ENCODE data around the gene FKBP9. TPM values are rescaled to one million over a fixed set of nuclear protein-coding genes. Genes with fewer than 3 reads are reported as not detected.
"Not testable (repeated sequence)": the region's sequence is repeated elsewhere in the genome, so short reads cannot be mapped to it uniquely, and the experiment has no call there.

FKBP9 gene
- total RNA-seq, 1 experiment from 2014 or later, result 303 TPM

DNA sequence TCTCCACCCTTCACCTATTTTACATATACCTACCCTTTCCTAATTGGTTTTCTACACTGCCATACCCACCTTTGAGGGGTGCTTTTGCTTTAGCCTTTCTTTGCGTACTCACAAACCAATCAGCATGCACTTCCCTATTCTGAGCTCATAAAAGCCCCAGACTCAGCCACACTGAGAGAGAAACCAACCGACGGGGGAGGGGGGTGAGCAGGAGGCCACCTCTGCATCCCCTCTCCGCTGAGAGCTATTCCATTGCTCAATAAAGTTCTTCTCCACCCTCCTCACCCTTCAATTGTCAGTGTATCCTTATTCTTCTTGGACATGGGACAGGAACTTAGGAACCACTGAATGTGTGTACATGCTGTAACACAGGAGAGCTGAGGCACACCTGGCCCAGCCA lies 9.0 kb upstream of the FKBP9 start:
- DNase-seq (ENCODE audit: low read depth), result no peak

DNA sequence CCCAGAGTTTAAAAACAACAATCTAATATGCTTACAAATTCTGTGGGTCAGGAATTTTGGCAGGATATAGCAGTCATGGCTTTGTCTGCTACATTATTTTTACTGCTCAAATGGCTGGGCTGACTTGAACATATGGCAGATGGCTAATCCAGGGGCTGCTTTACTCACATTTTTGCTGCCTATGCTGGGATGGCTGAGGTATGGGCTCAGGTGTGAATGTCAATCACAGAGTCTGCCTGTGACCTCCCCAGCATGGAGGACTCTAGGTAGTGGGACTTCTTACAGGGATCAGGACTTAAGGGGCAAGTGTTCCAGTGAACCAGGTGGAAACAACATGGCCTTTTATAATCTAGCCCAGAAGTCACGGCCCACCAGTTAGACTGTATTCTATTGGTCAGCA lies 4.4 kb upstream of the FKBP9 start:
- DNase-seq (ENCODE audit: low read depth), result no peak

DNA sequence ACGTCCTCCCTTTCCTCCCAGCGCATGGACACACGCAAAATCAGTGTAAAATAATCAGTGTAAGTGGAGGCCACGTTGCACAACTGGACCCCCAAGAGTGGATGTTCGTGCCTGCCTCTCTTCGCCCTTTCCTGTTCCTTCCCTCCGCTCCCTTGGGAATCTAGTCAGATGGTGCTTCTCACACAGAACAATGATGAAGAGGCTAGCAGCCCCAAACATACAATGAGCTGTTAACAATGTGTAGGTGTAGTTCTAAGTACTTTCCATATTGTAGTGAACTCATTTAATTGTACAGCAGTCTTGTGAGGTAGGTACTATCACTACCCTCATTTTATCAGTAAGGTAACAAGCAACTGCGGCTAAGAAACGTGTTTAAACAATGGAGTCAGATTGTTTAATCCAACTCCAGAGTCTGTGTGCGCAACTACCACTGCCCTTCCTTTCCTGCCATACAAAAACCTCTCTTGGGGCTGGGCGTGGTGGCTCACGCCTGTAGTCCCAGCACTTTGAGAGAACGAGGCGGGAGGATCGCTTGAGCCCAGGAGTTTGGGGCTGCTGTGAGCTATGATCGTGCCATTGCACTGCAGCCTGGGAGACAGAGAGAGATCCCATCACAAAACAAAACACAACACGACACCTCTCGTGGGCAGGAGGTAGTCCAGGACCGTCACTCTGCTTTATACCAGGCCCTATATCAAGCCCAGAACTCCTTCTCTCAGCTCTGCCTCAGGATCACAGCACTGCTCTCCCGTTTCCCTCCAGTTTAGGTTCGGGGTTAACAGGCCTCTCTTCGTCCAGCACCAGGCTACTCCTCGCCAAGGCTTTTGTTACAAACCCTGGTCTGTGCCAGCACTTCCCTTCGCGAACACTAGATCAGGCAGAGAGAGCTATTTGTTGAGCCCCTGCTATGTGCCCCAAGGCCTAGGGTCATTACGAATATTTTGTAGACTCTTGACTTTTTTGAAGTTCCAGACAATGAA lies 1.1 kb downstream of the FKBP9 start:
- peak; percentile 85 for DNase-seq (ENCODE audit: low read depth)

DNA sequence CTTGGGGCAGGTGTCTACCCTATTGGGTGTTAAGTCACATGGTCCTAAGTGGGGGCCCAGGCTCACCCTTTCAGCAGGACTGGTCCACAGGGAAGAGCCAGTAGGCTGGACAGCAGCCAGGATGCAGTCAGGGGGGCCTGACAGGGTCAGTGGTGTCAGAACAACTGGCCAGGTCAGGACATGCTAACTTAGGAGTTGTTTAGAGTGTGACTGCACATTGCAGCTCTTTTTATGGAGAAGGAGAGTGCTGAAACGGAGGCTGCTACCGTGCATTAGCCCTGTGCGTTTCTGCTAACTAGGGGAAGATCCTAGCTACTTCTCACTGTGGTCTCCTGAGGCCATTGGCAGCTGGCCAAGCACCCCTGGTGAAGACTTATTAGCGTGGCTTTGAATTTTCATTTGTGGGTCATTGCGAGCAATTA lies 6.7 kb downstream of the FKBP9 start:
- not testable (repeated sequence) for DNase-seq (ENCODE audit: low read depth)

DNA sequence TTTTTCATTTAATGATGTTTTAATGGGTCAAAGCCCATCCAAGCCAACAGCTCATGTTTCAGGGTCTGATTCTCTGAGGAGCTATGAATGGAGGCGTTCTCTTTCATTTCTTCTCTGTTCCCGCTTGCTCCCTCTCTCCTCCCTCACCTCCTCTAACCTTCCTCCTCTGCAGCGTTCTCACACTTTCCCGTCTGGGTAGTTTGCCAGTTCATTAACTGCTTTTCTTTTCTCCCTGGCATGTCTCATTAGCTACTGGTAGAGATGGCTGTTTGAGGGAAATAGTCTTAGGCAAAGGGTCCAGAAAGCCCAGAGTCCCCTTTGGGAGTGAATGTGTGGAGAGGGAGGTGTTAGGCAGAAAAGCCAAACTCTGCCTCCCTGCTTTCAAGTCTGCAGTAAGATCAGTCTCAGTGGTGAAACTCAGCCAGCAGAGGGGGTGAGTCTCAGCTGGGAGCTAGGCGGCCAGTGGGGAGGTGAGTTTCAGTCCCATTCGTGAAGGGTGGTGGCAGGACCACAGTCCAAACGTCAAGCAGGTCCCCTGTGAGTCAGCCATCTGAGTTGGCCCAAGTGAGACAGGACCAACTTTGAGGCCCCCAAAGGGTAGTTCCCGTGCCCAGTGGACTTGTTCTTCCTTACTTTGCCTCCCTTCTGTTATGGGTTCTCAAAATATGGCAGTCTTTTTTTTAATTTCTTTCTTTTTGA lies 7.4 kb downstream of the FKBP9 start:
- DNase-seq (ENCODE audit: low read depth), result not testable (repeated sequence)

DNA sequence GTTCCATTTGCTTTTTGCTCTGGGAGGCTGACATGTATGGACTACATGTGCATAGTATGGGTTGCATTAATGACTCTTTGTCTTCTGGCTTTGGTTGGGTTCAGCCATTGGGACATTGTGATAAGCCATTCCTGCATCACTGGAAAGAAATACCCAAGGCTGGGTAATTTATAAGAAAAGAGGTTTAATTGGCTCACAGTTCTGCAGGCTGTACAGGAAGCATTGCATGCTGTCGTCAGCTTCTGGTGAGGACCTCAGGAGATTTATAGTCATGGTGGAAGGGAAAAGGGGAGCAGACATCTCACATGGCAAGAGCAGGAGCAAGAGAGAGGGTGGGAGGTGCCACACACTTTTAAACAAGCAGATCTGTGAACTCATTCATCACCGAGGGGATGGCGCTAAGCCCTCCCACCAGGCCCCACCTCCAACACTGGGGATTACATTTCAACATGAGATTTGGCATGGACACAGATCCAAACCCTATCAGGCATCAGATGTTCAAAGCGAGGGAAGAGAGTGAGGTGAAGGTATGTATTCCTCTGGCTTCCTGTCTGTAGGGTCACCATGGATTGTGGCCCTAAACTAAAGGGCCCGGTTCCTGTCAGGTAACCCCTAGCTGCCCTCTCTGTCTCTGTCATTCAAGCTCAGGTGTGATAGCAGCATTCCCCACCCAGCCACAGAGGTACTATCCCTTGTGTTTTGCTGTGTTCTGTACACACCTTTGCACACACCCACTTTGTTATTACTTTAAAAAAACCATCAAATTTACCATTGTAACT lies 9.4 kb downstream of the FKBP9 start:
- DNase-seq (ENCODE audit: low read depth), result not testable (repeated sequence)

DNA sequence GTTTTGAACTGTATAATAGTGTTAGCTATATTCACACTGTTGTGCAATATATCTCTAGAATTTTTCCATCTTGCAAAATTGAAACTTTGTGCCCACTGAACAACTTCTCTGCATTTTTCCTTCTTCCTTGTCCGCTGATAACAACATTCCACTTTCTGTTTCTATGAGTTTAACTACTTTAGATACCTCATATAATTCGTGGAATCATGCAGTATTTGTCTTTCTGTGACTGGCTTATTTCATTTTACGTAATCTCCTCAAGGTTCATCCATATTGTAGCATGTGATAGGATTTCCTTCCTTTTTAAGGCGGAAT lies 10.0 kb downstream of the FKBP9 start:
- DNase-seq (ENCODE audit: low read depth), result not testable (repeated sequence)

DNA sequence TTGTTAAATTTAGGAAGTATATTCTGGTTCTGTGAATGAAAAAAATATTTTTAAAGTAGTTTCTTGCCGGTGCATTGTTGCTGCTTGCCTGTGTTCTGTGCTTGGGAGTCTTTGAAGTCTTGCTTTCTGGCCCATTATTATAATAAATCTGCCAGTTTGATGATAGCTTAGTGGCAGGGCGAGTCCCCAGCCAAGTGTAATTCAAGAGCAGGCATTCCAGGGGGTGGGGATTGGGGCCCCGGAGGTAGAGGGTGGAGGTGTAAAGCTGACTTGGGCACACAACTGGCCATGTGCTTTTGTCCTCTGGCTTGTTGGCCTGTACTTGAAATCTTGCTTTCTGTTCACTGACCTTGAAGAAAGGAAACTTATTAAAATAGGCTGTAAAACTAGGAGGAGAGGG lies 14.7 kb downstream of the FKBP9 start:
- not testable (repeated sequence) for DNase-seq (ENCODE audit: low read depth)

DNA sequence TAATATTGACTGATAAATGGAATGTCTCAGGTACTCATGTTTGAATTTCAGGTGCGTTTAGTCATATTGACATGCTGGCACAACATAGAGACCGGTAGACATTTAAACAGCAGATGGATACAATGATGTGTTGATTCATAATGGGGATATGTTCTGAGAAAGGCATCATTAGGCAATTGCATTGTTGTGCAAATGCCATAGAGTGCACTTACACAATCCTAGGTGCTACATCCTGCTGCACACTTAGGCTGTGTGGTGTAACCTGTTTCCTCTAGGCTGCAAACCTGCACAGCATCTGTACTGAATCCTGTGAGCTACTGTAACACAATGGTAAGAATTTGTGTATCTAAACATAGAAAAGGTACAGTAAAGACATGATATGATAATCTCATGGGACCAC lies 19.9 kb downstream of the FKBP9 start:
- not testable (repeated sequence) for DNase-seq (ENCODE audit: low read depth)

DNA sequence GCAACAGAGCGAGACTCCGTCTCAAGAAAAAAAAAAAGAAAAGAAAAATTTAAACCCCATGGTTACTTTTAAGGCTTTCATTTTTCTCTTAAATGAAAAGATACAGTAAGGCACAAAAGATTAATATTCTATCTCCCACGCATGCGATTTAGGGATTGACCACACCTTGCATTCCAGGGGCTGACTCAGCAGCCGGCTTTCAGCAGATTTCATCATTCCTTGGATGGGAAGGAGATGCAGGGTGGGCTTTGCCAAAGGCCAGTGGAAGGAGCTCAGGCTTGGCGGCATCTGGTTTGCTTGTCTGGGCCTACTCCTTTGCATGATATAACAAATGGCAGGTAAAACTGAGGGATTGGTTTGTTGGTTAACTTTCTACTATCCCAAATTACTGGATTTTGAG lies 22.0 kb downstream of the FKBP9 start:
- DNase-seq (ENCODE audit: low read depth), result peak; percentile 62

DNA sequence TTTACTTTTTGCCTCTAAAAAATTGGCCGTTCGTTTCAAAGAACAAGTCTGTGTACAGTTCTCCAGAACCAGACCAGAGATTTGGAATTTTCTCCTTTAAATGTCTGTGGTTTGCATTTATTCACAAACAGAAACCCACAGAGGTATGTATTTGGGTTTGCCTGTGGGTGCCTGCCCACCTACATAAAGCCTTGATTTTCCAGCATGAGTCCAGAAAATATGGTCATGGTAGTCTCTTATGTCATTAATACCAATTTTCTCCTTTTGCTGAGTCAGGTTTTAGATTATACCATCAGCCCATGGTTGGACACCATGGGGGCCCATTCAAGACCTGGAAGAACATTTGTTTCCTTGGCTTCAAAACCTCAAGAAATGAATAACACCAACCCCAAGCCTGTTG lies 22.7 kb downstream of the FKBP9 start:
- not testable (repeated sequence) for DNase-seq (ENCODE audit: low read depth)

DNA sequence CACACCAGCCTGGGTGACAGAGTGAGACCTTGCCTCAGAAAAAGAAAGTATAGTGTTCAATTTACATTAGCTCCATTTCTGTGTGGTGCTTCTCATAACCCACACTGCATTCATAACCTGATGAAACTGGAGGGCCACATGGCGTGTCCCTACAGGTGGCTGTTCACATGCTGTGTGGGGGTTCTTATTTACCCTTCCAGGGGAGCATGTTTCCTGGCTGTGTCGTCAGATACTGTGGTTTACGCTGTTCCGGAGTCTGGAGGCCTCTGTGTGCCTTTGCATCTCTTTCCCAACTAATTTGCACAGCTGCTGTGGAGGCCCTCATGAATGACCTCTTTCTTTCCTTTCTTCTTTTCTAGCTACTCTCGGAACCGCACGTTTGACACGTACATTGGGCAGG lies 30.9 kb downstream of the FKBP9 start:
- DNase-seq (ENCODE audit: low read depth), result not testable (repeated sequence)

DNA sequence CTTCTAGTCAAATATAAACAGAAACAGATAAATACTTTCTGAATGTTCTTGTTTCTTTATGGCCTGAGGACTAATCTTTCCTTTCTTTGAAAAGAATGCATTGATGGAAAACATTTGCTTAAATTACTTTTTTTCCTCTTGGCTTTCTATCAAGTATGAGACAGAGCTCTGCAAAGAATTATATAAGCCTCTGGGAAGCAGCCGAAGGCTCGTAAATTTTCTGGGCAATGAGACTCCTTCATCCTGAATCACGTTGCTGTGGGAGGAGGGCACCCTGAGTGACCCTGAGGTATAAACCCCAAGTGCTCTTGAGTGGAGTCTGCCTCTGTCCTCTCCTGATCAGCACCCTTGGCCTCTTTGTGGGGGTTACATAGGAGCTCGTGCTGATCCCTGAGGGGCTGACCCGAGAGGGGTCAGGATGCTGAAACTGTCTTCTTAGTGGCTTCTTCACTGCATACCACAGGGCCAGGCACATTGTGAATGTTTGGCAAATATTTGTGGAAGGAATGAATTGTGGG lies 33.9 kb downstream of the FKBP9 start:
- not testable (repeated sequence) for DNase-seq (ENCODE audit: low read depth)

DNA sequence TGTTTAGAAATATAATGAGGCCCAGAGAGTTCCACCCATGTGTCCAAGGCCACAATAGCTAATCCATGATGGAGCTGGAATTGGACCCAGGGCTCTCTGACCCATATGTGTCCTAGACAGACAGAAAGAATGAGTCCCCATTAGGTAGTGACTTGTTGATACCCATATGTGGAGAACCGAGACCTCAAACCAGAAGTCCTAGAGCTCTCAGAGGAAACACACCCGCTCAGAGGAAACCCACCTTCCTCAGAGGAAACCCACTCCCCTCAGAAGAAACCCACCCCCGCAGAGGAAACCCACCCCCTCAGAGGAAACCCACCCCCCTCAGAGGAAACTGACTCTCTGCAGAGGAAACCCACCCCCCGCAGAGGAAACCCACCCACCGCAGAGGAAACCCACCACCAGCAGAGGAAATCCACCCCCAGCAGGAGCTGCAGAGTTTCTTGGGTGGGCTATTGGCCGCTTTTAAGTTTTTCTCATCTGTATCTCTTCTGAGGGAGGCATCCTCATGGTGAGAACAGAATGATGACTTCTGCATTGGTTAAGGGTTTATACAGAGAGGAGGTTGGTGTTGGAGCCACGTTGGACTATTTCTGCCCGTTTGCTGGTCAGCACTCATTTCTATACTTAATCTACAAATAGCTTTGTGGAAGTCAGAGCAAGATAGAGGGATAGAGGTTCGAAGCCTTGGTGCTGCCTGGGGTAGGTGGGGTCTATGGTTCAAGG lies 34.9 kb downstream of the FKBP9 start:
- DNase-seq (ENCODE audit: low read depth), result not testable (repeated sequence)

DNA sequence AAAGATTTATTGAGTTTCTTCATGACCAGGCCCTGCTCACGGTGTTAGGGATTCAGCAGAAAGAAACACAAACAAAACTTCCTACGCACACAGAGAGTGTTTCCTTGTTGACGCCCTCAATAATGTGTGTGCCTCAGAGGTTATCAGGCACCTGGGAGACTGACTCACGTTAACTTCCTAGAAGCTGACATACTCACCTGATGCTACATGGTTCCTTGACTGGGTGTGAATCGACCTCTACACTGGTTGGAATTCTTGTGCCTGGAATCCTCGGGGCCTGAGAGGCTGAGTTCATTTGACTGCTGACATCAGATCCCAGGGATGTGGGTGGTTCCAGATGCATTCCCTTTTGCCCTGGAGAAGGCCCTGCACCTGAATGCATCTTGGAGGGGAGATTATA lies 35.5 kb downstream of the FKBP9 start:
- not testable (repeated sequence) for DNase-seq (ENCODE audit: low read depth)

DNA sequence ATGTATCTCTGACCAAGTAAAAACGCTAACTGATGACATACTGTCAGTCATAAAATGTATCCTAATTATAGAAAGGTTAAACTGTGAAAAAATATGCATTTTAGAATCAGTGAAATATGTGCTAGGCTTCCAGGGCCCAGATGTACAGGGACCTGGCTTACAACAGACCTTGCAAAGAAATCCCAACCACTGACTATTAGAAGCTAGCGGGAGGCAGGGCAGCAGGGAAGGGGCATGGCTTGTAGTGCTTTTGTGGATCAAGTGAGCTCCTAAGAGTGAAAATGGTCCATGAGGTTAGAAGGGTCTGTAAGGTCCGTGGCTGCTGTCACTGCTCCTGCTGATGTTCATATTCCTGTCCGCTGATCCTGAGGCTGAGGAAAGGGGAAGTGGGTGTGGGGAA lies 40.7 kb downstream of the FKBP9 start:
- DNase-seq (ENCODE audit: low read depth), result not testable (repeated sequence)

DNA sequence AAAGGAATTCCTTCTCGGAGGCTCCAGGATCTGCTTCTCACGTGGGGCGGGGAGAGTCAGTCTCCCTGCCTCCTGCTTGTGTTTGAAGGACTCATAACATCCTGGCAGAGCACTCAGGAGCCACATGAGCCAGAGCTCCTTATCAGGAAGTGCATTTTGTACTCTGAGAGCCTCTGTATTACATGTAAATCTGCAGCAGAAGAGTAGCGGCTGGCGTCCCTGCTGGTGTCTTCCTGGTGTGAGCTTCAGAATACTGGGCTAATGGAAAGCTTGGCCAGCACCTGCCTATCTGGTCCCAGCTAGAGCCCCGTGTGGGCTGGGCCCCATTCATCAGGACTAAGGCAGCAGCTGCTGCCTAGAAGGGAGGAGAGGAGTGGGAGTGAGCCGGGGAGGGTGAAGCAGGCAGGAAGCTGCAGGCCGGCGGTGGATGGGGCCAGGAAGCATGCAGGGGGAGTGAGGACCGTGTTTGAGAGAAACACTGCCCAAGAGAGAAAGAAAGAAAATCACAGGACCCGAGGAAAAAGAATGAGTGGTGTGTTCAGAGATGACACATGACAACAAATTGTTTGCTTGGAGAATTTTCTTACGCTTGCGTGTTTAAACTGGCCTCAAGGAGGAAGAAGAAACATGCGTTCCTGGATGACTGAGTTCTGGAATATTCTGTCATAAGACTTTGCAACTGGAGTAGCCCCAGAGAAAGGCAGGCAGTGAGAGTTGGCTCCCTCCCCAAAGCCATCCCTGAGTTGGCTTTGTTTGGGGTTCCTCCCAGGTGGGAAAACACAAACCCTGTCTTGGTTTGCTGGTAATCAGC lies 41.3 kb downstream of the FKBP9 start:
- DNase-seq (ENCODE audit: low read depth), result peak; percentile 68

DNA sequence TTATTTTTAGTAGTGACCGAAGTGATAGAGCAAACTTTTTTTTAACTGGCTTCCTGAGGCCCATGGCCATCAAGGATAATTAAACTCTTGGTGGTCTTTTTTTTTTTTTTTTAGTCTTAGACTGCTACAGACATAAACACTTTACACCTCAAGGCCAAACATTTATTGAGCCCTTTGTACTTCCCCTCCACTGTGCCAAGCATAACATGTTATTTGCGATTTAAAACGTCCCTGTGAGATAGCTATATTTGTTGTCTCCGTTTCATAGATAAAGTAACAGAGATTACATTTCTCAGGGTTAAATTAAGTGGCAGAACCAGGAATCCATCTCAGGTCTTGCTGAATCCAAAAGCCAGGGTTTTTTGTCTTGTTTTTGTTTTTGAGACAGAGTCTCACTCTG lies 42.1 kb downstream of the FKBP9 start:
- not testable (repeated sequence) for DNase-seq (ENCODE audit: low read depth)

DNA sequence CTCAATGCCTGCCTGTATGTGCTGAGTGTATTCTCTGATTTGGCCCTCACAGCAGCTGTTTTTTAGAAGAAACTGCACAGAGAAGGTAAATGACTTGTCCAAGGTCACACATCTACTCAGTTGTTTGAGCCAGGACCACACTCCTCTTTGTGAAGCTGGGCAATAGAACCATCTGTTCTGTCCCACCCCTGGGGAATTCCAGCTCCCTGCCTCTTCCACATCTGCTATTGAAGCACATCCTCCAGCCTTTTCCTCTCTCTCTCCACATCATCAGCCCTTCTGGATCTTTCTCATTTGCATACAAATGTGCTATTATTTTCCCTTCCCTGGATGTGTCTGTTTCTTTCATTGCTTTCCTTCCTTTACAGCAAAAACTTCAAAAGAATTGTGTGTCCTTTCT lies 45.9 kb downstream of the FKBP9 start:
- peak; percentile 13 for DNase-seq (ENCODE audit: low read depth)

DNA sequence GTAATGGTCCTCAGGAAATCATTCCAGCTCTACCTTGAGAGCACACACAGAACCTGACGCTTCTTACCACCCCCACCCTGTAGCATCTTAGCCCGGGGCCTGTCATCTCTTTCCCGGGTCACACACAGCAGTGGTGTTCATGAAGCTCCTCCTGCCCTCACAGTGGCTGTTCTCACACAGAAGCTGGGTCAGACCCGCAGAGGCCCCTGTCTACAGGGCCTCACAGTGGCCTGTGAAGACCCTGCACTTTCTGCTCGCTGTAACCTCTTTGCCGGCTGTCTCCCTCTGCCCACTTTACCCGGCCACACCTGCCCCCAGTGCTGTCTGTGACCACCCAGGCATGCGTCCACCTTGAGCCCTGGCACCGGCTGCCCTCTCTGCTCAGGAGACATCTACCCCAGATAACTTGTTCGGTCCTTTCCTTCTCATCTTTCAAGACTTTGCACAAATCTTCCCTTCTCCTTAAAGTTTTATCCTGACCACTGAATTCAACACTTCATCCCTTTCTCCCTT lies 46.9 kb downstream of the FKBP9 start:
- not testable (repeated sequence) for DNase-seq (ENCODE audit: low read depth)

All from LHCN-M2 (cell line).